ENCODE measurements around the gene MYH13. TPM values are rescaled to one million over a fixed set of nuclear protein-coding genes. Genes with fewer than 3 reads are reported as not detected.

Gene MYH13
- total and polyA plus RNA-seq, 10 donors, result 0.02 to 0.19 (median 0.06) TPM; not detected in 5

Other genes starting within 250 kb of the MYH13 start
- gene GAS7, start 174.4 kb downstream of the MYH13 start, total RNA-seq, result 100 to 1,000 TPM in 3 of 7 donors, 10 to 100 TPM in 4; 47.4 to 127 (median 83.0) TPM
- 10 to 100 TPM in 1 of 3 donors, 1 to 10 TPM in 2; 4.1 to 16.8 (median 4.4) TPM for gene GAS7, start 174.4 kb downstream of the MYH13 start, polyA plus RNA-seq
- under 1 TPM in 6 of 7 donors, not detected in 1; 0.11 to 0.54 (median 0.22) TPM for gene MYH8, start 48.9 kb upstream of the MYH13 start, total RNA-seq
- gene MYH8, start 48.9 kb upstream of the MYH13 start, polyA plus RNA-seq, result under 1 TPM; 0.02 to 0.35 (median 0.11) TPM
- gene MYH4, start 96.6 kb upstream of the MYH13 start, total RNA-seq, result not detected
- gene MYH4, start 96.6 kb upstream of the MYH13 start, polyA plus RNA-seq, result not detected
- under 1 TPM in 1 of 7 donors, not detected in 6; 0.03 TPM for gene MYH1, start 145.5 kb upstream of the MYH13 start, total RNA-seq
- gene MYH1, start 145.5 kb upstream of the MYH13 start, polyA plus RNA-seq, result under 1 TPM in 2 of 3 donors, not detected in 1; 0.06 to 0.09 TPM
- not detected for gene MYH2, start 176.7 kb upstream of the MYH13 start, total RNA-seq
- under 1 TPM in 2 of 3 donors, not detected in 1; 0.03 to 0.11 TPM for gene MYH2, start 176.7 kb upstream of the MYH13 start, polyA plus RNA-seq